ENCODE data around the gene GBX2.

Gene GBX2

DNA sequence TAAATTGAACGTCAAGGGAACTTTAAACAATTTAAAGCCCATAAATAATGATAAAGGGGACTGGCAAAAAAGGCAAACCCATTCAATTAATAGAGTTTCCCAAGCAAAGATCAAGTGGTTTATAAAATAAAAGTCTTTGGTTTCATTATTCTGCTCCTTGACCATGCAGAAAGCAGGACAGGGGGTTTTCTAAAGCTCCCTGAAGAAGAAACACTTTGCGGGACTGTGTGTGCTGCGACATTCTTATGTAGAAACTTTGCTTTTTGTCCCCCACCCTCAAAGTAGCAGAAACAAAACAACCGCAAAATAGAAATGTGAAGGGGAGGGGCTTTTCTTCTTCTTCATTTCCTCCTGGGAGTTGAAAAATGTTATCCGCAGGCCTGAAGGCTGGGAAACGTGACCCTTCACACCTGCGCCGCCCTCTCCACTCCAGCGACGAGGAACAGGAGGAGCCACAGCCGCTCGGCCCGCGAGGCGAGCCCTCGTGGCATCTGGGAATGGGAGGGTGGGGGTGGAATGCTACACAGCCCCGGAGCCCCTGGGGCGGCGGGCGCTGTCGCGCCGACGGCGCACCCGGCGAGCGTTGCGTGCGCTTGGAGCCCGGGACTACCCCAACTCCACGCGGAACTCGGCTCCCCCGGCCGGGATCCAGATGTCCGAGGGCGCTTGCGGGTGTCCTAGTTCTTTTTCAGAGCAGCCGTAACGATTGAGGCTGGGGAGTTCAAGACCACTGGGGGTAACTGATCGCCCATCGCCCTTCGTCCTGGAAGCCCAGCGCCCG lies 4.3 kb upstream of the GBX2 start:
- Histone ChIP-seq H3K27ac (ENCODE audit: low read length) (no peak overlapping the region), H3K4me2 (ENCODE audit: insufficient read depth, low read length) (no peak overlapping the region), H3K9ac (ENCODE audit: low read depth, low read length) (no peak overlapping the region), H3K36me3 (ENCODE audit: insufficient read depth, low read length) (no peaks in the 10 kb centered on the region), H3K9me3 (ENCODE audit: insufficient read depth, low read length, severe bottlenecking) (no peaks in the 10 kb centered on the region), H3K4me1 (ENCODE audit: insufficient read depth, low read length) (no peaks in the 10 kb centered on the region), H2AFZ (ENCODE audit: low read depth, low read length) (no peak overlapping the region), H4K20me1 (ENCODE audit: insufficient read depth, low read length) (no peaks in the 10 kb centered on the region), H3K4me3 (ENCODE audit: low read depth in 1 of 2, low read length in 2 of 2) (no peak overlapping the region), H3K79me2 (ENCODE audit: insufficient read depth, low read length) (no peaks in the 10 kb centered on the region), H3K27me3 (ENCODE audit: insufficient read depth, low read length, poor library complexity) (no peaks in the 10 kb centered on the region)
- ATAC-seq (ENCODE audit: insufficient read depth, low read depth) (no peak), DNase-seq (no peak)
- TF ChIP-seq, protein P1, sequence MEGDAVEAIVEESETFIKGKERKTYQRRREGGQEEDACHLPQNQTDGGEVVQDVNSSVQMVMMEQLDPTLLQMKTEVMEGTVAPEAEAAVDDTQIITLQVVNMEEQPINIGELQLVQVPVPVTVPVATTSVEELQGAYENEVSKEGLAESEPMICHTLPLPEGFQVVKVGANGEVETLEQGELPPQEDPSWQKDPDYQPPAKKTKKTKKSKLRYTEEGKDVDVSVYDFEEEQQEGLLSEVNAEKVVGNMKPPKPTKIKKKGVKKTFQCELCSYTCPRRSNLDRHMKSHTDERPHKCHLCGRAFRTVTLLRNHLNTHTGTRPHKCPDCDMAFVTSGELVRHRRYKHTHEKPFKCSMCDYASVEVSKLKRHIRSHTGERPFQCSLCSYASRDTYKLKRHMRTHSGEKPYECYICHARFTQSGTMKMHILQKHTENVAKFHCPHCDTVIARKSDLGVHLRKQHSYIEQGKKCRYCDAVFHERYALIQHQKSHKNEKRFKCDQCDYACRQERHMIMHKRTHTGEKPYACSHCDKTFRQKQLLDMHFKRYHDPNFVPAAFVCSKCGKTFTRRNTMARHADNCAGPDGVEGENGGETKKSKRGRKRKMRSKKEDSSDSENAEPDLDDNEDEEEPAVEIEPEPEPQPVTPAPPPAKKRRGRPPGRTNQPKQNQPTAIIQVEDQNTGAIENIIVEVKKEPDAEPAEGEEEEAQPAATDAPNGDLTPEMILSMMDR (IDR thresholded peaks at IDR 0.05; ENCODE audit: borderline replicate concordance, extremely low read depth, low read length, poor library complexity, severe bottlenecking) = no peak
- no peak for TF ChIP-seq EZH2 (IDR thresholded peaks at IDR 0.05; ENCODE audit: borderline replicate concordance, low read depth, low read length, severe bottlenecking)

DNA sequence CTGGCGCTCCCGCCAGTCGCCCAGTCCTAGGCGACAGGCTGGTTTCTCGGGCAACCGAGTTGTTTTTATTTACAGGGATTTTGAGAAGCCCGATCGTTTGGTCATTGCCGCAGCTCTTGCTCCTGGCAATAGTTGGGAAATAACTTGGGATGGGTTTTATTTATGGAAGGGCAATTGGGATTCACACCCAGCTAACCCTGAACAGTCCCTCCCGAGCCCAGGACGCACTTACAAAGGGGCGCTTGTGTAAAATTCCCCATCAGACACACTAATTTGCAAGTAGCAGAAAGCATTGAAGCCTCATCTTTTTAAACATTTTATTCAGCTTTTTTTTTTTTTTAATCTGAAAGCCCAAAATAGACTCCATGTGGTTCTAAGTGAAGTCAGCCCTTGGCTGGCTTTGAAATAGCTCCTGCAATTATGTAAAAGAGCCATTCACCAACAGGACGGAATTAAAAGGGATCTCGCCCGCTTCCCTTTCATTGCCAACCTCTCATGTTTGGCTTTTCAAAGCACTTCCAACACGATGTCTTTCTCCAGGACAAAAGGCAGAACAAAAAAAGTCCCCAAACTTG lies 3.6 kb upstream of the GBX2 start:
- TF ChIP-seq, protein P1 (IDR thresholded peaks at IDR 0.05; ENCODE audit: borderline replicate concordance, extremely low read depth, low read length, poor library complexity, severe bottlenecking) = no peak
- TF ChIP-seq EZH2 (IDR thresholded peaks at IDR 0.05; ENCODE audit: borderline replicate concordance, low read depth, low read length, severe bottlenecking) = no peak
- H3K79me2 ChIP-seq (ENCODE audit: insufficient read depth, low read length) = no peaks in the 10 kb centered on the region
- H3K27ac ChIP-seq (ENCODE audit: low read length) = no peak overlapping the region
- H4K20me1 ChIP-seq (ENCODE audit: insufficient read depth, low read length) = no peaks in the 10 kb centered on the region
- H3K9me3 ChIP-seq (ENCODE audit: insufficient read depth, low read length, severe bottlenecking) = no peaks in the 10 kb centered on the region
- no peaks in the 10 kb centered on the region for H3K4me1 ChIP-seq (ENCODE audit: insufficient read depth, low read length)
- H3K9ac ChIP-seq (ENCODE audit: low read depth, low read length) = no peak overlapping the region
- H2AFZ ChIP-seq (ENCODE audit: low read depth, low read length) = no peak overlapping the region
- no peak for ATAC-seq (ENCODE audit: insufficient read depth, low read depth)
- no peak for DNase-seq
- H3K27me3 ChIP-seq (ENCODE audit: insufficient read depth, low read length, poor library complexity) = no peaks in the 10 kb centered on the region
- H3K4me3 ChIP-seq (ENCODE audit: low read depth in 1 of 2, low read length in 2 of 2) = no peak overlapping the region
- H3K36me3 ChIP-seq (ENCODE audit: insufficient read depth, low read length) = no peaks in the 10 kb centered on the region
- no peak overlapping the region for H3K4me2 ChIP-seq (ENCODE audit: insufficient read depth, low read length)

DNA sequence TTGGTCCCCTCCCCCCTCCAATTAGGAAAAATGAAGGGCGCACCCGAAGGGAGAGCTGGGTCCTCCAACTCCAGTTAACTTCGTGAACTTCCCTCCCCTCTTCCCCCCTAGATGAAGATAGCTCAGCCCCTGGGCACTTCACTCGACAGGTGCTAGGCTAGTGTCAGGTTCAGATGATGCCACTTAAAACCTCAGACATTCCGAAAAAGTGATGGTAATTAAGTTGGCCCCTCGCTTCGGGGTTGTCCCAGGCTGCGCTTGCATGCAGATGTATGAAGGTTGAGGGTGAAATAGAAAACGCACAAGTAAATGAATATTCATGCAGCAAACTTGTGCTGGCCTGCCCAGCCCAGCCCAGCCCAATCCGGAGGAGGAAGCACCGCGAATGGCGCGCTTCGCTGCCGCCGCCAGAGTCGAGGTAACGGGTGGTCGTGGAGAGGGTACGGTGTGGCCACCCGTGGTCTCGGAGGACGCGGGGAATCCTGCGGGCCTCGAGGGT lies 3.0 kb upstream of the GBX2 start:
- Histone ChIP-seq H3K4me3 (ENCODE audit: low read depth in 1 of 2, low read length in 2 of 2) (no peak overlapping the region), H2AFZ (ENCODE audit: low read depth, low read length) (no peak overlapping the region)

More for the DNA sequence above, 3.0 kb upstream of the GBX2 start:
- Histone ChIP-seq H3K36me3 (ENCODE audit: insufficient read depth, low read length) (no peaks in the 10 kb centered on the region), H3K27ac (ENCODE audit: low read length) (no peak overlapping the region), H3K79me2 (ENCODE audit: insufficient read depth, low read length) (no peaks in the 10 kb centered on the region), H3K9ac (ENCODE audit: low read depth, low read length) (no peak overlapping the region), H3K27me3 (ENCODE audit: insufficient read depth, low read length, poor library complexity) (no peaks in the 10 kb centered on the region), H3K9me3 (ENCODE audit: insufficient read depth, low read length, severe bottlenecking) (no peaks in the 10 kb centered on the region), H4K20me1 (ENCODE audit: insufficient read depth, low read length) (no peaks in the 10 kb centered on the region), H3K4me2 (ENCODE audit: insufficient read depth, low read length) (no peak overlapping the region), H3K4me1 (ENCODE audit: insufficient read depth, low read length) (no peaks in the 10 kb centered on the region)
- ATAC-seq (ENCODE audit: insufficient read depth, low read depth) = no peak
- no peak for DNase-seq
- no peak for TF ChIP-seq EZH2 (IDR thresholded peaks at IDR 0.05; ENCODE audit: borderline replicate concordance, low read depth, low read length, severe bottlenecking)
- TF ChIP-seq, protein P1 (IDR thresholded peaks at IDR 0.05; ENCODE audit: borderline replicate concordance, extremely low read depth, low read length, poor library complexity, severe bottlenecking) = no peak

All from DND-41 (cell line).